AG09319 (cell line): ENCODE data around the gene TH.

ENCODE experiments used
- DNase-seq: peaks from one replicate; pipeline ENCODE4 v3.0.0-alpha.2; 2010; ENCODE audit warnings: low read depth; ENCODE audit errors: extremely low read depth
- CTCF ChIP-seq: IDR thresholded peaks from 2 replicates; pipeline ENCODE4 v1.5.1; 2011; ENCODE audit warnings: low read depth, mild to moderate bottlenecking, inconsistent platforms, low read length, moderate library complexity

Gene TH

GRCh38 chr11:2186669-2187279 is 15.2 kb upstream of the TH start:
- DNase-seq: no peak
- TF ChIP-seq CTCF: no peak; the same call in 1 of the 2 replicates

GRCh38 chr11:2185324-2186085 is 13.9 kb upstream of the TH start:
- no peak for DNase-seq
- TF ChIP-seq CTCF: no peak

GRCh38 chr11:2182692-2183474 is 11.3 kb upstream of the TH start:
- no peak for TF ChIP-seq CTCF

GRCh38 chr11:2182075-2182474 is 10.5 kb upstream of the TH start:
- no peak for DNase-seq
- no peak for TF ChIP-seq CTCF

More at GRCh38 chr11:2182692-2183474, 11.3 kb upstream of the TH start:
- DNase-seq: no peak

GRCh38 chr11:2180789-2181370 is 9.3 kb upstream of the TH start:
- TF ChIP-seq CTCF: no peak
- DNase-seq: no peak

GRCh38 chr11:2180347-2180746 is 8.7 kb upstream of the TH start:
- TF ChIP-seq CTCF: no peak
- no peak for DNase-seq
